T-cell (primary cell): ENCODE results near the gene LAG3. TPM values are rescaled to one million over a fixed set of nuclear protein-coding genes. Genes with fewer than 3 reads are reported as not detected.

Experiments used
- ATAC-seq, 4 experiments: fragments of 200-7000 bp in 3 of 4; fragments of 150-1000 bp in 1 of 4; cut with Tn5 transposase; replicated peaks in 1 of 4; 1 replicate in 3 of 4; 2 replicates in 1 of 4; pipeline ENCODE4 v1.10.0; 2021; ENCODE audit warnings: moderate library complexity in 3 of 4, mild to moderate bottlenecking in 2 of 4, moderate number of reproducible peaks in 1 of 4
- CTCF ChIA-PET, 2 donors: fragments of 300-600 bp; sonication (Branson Sonifier 250); formaldehyde crosslinking; loops; one replicate each; lab custom pipeline; 2022; ENCODE audit warnings: antibody characterized with exemption in 2 of 2; lab: Charles Lee
- POLR2A ChIA-PET, 2 donors: fragments of 300-600 bp; sonication (Branson Sonifier 250); formaldehyde crosslinking; loops; one replicate each; lab custom pipeline; 2022; ENCODE audit warnings: antibody characterized with exemption in 2 of 2; lab: Charles Lee
- DNase-seq, 35 experiments: peaks; one replicate each; pipeline versions ENCODE4 v3.0.0 to v3.0.0-alpha.2; 2013 to 2023
- H3K27ac ChIP-seq: one replicate; pipeline ENCODE4 v1.5.1; 2013; ENCODE audit warnings: low read length
- H3K27me3 ChIP-seq, 2 experiments: replicated peaks in 1 of 2; 1 replicate in 1 of 2; 2 replicates in 1 of 2; pipeline versions ENCODE4 v1.6.1 to v1.7.0; 2013; ENCODE audit warnings: low read length in 1 of 2, mixed read lengths in 1 of 2; ENCODE audit not compliant: control insufficient read depth in 2 of 2, insufficient read depth in 2 of 2; ENCODE audit errors: extremely low read depth in 1 of 2
- H3K36me3 ChIP-seq, 2 donors: 1 replicate in 1 of 2; 2 replicates in 1 of 2; pipeline versions ENCODE4 v1.6.1 to v1.7.0; 2013; ENCODE audit warnings: low read length in 1 of 2; ENCODE audit not compliant: control insufficient read depth in 2 of 2, insufficient read depth in 1 of 2; ENCODE audit errors: extremely low read depth in 1 of 2
- H3K4me1 ChIP-seq, 2 experiments: 1 replicate in 1 of 2; 2 replicates in 1 of 2; pipeline versions ENCODE4 v1.6.1 to v1.7.0; 2013; ENCODE audit warnings: low read length in 2 of 2, mixed read lengths in 1 of 2; ENCODE audit not compliant: insufficient read depth in 2 of 2, control insufficient read depth in 1 of 2; ENCODE audit errors: extremely low read depth in 1 of 2
- H3K4me3 ChIP-seq, 2 donors: 1 replicate in 1 of 2; 2 replicates in 1 of 2; pipeline versions ENCODE4 v1.5.1 to v1.7.0; 2013; ENCODE audit warnings: mild to moderate bottlenecking in 2 of 2, low read length in 1 of 2, moderate library complexity in 1 of 2; ENCODE audit not compliant: control insufficient read depth in 1 of 2; ENCODE audit errors: extremely low read depth in 1 of 2
- H3K9me3 ChIP-seq: 2 replicates; pipeline ENCODE4 v1.7.0; 2013
- H3K27ac Mint-ChIP-seq, 2 donors: one replicate each; pipeline ENCODE4 v1.8.0; 2020 to 2021; ENCODE audit warnings: mild to moderate bottlenecking in 2 of 2, mixed read lengths in 2 of 2
- H3K27me3 Mint-ChIP-seq, 2 donors: one replicate each; pipeline ENCODE4 v1.8.0; 2021 to 2022; ENCODE audit warnings: mixed read lengths in 2 of 2
- H3K36me3 Mint-ChIP-seq: one replicate; pipeline ENCODE4 v1.8.0; 2021; ENCODE audit warnings: mixed read lengths
- H3K4me1 Mint-ChIP-seq, 3 donors: one replicate each; pipeline ENCODE4 v1.8.0; 2020 to 2022; ENCODE audit warnings: mixed read lengths in 3 of 3, mild to moderate bottlenecking in 1 of 3
- H3K4me3 Mint-ChIP-seq, 3 donors: one replicate each; pipeline ENCODE4 v1.8.0; 2020 to 2022; ENCODE audit warnings: mild to moderate bottlenecking in 3 of 3, mixed read lengths in 3 of 3, moderate library complexity in 3 of 3
- H3K9me3 Mint-ChIP-seq, 3 donors: one replicate each; pipeline ENCODE4 v1.8.0; 2020 to 2022; ENCODE audit warnings: mixed read lengths in 3 of 3
- WGBS: methylation state at CpG from one replicate; pipeline ENCODE4 v1.1.5; 2013; ENCODE audit warnings: missing lambda C conversion rate; ENCODE audit not compliant: insufficient coverage; 5-methylcytosine and 5-hydroxymethylcytosine counted together
- total RNA-seq, 35 experiments: library from RNA in 6 of 35; stranded (reverse) in 6 of 35; fragments of 120-200 nt in 1 of 35; gene quantifications; one replicate each; pipeline versions ENCODE4 v1.2.1 to v1.2.4 and lab custom pipeline; 2013 to 2026

LAG3 gene
- total RNA-seq, 5 donors from 2014 or later (not counting 1 experiment from before 2014, with no cell fraction given) = 3.7 to 10.6 (median 7.3) TPM

DNA sequence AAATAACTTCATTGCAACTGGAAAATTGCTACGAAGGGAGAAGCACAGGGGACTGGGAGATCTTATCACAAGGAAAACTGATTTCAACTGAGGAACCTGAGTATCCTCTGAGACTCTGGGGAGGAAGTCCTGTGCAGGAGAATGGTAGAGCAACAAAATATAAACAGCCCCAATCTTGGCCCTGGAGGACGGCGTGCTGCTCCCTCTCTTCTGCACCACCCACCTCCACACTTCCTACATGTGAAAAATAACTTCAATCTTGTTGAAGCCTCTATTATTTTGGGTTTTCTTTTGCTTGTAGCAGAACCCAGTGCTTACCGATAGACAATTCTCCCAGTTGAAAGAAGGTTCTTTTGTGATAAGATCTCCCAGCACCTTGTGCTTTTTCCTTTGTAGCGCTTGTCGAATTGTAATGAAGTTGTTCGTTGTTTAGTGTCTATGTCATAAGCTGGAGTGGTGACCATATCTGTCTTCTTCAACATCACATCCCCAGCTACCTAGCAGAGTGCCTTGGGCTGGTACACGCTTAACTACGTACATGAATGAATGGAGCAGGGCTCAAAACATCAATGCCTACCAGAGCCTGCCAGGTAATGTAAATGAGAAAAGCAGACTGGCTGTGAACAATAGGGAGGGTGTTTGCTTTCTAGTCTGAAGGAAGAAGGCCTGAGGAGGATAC lies 14.2 kb downstream of the LAG3 start:
- WGBS = 45% methylated on average over 2 of the region's 9 CpGs
- no peaks in the 10 kb centered on the region for H3K27me3 Mint-ChIP-seq
- CTCF ChIA-PET = interaction anchor here in 1 of 2 donors (0.6 to 1.6 kb wide), 3 partner anchors 15 to 49 kb away, joined by 3 to 5 read pairs (median 4); no protein-coding TSS in a partner anchor
- H3K27ac Mint-ChIP-seq = peak overlapping the region; percentile 93 to 94
- peaks cover 52 to 68% (median 61%) of the 10 kb centered on the region in 3 donors for H3K4me1 Mint-ChIP-seq
- peak in 26 of 35 experiments; percentile 21 to 76 (median 48) for DNase-seq
- no peaks in the 10 kb centered on the region for H3K27me3 ChIP-seq
- H3K36me3 Mint-ChIP-seq = no peaks in the 10 kb centered on the region
- peak overlapping the region; percentile 43 to 60 (median 60) for H3K4me3 Mint-ChIP-seq
- peak overlapping the region in 1 of 2 donors; percentile 11 for H3K4me3 ChIP-seq
- peaks cover 59 to 85% of the 10 kb centered on the region in 2 experiments for H3K4me1 ChIP-seq
- H3K27ac ChIP-seq = peak overlapping the region; percentile 70
- ATAC-seq = peak; percentile 28 to 85 (median 42)
- H3K36me3 ChIP-seq = no peaks in the 10 kb centered on the region
- no peaks in the 10 kb centered on the region for H3K9me3 Mint-ChIP-seq
- POLR2A ChIA-PET = interaction anchor here (0.6 kb wide), 2 partner anchors 72 to 111 kb away, joined by 3 to 8 read pairs; no protein-coding TSS in a partner anchor
- H3K9me3 ChIP-seq = no peaks in the 10 kb centered on the region

DNA sequence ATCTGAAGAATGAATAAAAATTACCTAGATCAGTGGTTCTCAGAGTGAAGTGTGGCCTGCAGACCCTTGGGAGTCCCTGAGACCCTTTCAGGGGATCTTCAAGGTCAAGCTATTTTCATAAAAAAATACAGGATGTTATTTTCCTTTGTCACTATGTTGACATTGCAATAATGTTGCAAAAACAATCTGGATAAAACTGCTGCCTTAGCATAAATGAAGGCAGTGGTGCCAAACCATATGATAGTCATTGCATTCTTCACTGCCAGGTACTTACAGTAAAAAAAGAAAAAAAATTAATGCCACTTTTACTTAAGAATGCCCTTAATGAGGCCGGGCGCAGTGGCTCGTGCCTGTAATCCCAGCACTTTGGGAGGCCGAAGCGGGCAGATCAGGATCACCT lies 15.0 kb downstream of the LAG3 start:
- POLR2A ChIA-PET = interaction anchor here (0.6 to 0.7 kb wide), 3 partner anchors 72 to 223 kb away, joined by 3 to 8 read pairs (median 7); no protein-coding TSS in a partner anchor
- peak overlapping the region; percentile 43 to 60 (median 60) for H3K4me3 Mint-ChIP-seq

DNA sequence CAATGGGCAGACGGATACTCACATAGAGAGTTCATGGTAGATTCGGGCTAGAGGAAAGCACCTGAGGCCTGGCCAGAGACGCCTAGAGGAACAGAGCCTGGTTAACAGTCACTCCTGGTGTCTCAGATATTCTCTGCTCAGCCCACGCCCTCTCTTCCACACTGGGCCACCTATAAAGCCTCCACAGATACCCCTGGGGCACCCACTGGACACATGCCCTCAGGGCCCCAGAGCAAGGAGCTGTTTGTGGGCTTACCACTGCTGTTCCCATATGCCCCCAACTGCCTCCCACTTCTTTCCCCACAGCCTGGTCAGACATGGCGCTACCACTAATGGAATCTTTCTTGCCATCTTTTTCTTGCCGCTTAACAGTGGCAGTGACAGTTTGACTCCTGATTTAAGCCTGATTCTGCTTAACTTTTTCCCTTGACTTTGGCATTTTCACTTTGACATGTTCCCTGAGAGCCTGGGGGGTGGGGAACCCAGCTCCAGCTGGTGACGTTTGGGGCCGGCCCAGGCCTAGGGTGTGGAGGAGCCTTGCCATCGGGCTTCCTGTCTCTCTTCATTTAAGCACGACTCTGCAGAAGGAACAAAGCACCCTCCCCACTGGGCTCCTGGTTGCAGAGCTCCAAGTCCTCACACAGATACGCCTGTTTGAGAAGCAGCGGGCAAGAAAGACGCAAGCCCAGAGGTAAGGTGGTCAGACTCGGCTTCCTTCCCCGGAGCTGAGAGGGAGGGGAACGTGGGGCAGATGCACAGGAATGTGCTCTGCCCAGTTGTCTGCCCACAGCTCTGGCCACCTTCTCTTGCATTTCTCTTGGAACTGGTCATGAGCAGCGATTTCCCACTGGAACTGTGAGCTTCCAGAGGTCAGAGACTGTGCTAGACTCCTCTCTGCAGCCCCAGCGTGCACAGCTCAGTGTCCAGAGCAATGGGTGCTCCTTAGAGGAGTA lies 16.9 kb downstream of the LAG3 start, which contains the start of gene CD4:
CD4 (plus strand) TSS at position 557 of the 953 bp plus-strand sequence. CDS start 10,611 bp downstream, outside the sequence.
- Histone ChIP-seq H3K27ac (peak within 1 kb of the TSS; percentile 78), H3K4me3 (peak within 1 kb of the TSS; percentile 71 to 88), H3K4me1 (peaks cover 46 to 85% of the 10 kb centered on the region in 2 experiments), H3K9me3 (no peaks in the 10 kb centered on the region), H3K36me3 (no peaks in the 10 kb centered on the region), H3K27me3 (no peaks in the 10 kb centered on the region)
- POLR2A ChIA-PET = interaction anchor here (0.6 to 0.9 kb wide), 3 partner anchors 36 to 450 kb away, joined by 3 to 5 read pairs (median 4); partner anchors contain the start of genes MLF2 (in 1 of the 2) and ZNF384 (in 1 of the 2)
- no peaks in the 10 kb centered on the region for H3K9me3 Mint-ChIP-seq
- H3K36me3 Mint-ChIP-seq = peaks cover 3% of the 10 kb centered on the region
- H3K27ac Mint-ChIP-seq = peak within 1 kb of the TSS; percentile 96
- peak in 34 of 35 experiments; percentile 48 to 78 (median 66) for DNase-seq
- CTCF ChIA-PET = interaction anchor here (0.5 to 1.4 kb wide), 6 partner anchors 9 to 231 kb away, joined by 3 to 5 read pairs (median 3); no protein-coding TSS in a partner anchor
- no peaks in the 10 kb centered on the region for H3K27me3 Mint-ChIP-seq
- peak; percentile 52 to 65 (median 59) for ATAC-seq
- peak within 1 kb of the TSS; percentile 86 to 94 (median 92) for H3K4me3 Mint-ChIP-seq
- peaks cover 60 to 75% (median 72%) of the 10 kb centered on the region in 3 donors for H3K4me1 Mint-ChIP-seq
- 31% methylated on average over 15 of the region's 18 CpGs for WGBS

More for the DNA sequence above, 15.0 kb downstream of the LAG3 start:
- Histone ChIP-seq H3K27ac (peak overlapping the region; percentile 70), H3K9me3 (no peaks in the 10 kb centered on the region), H3K27me3 (no peaks in the 10 kb centered on the region), H3K4me3 (no peak overlapping the region), H3K4me1 (peaks cover 56 to 88% of the 10 kb centered on the region in 2 experiments), H3K36me3 (no peaks in the 10 kb centered on the region)
- Mint-ChIP-seq H3K36me3 (no peaks in the 10 kb centered on the region), H3K9me3 (no peaks in the 10 kb centered on the region), H3K27me3 (no peaks in the 10 kb centered on the region), H3K4me1 (peaks cover 56 to 70% (median 68%) of the 10 kb centered on the region in 3 donors), H3K27ac (peak overlapping the region; percentile 93 to 94)
- CTCF ChIA-PET = interaction anchor here (0.6 to 1.6 kb wide), 4 partner anchors 14 to 48 kb away, joined by 3 to 6 read pairs (median 4); no protein-coding TSS in a partner anchor
- DNase-seq (no peak), ATAC-seq (no peak)
- WGBS = no CpG with 5 or more reads among the region's 5 CpGs

DNA sequence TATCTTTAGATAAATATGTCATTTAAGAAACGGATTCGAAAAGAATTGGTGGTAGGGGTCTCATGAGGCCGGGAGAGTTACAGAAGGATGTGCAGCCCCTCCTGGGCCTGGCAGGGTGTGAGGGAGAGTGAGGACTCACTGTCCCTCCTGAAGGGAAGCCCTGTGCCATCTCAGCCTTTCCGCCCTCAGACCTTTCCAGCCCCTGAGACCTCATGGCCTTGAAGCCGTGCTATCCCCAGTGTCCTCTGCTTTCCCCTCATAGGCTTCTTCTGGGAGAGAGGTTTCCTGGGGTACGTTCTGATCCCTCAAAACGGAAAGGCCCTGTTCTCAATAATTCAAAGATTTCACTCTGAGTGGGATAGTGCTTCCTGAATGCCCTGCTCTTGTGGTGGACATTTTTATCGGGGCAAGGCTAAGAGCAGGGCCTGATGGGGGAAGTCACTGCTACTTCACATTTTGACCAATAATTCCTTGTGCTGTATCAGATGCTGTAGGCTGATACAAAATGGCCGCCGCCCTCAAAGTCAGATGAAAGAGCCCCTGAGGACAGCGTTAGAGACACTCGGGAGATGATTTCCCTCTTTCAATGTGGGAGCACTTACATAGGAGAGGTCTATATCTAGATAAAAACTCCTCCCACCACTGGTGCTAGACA lies 18.3 kb downstream of the LAG3 start:
- Mint-ChIP-seq H3K27ac (peak overlapping the region; percentile 96), H3K27me3 (peaks cover 0 to 2% of the 10 kb centered on the region in 2 donors), H3K9me3 (no peaks in the 10 kb centered on the region), H3K36me3 (peaks cover 11% of the 10 kb centered on the region), H3K4me3 (peak overlapping the region; percentile 86 to 94 (median 92)), H3K4me1 (peaks cover 58 to 76% (median 69%) of the 10 kb centered on the region in 3 donors)
- ATAC-seq = peak in 3 of 4 experiments; percentile 11 to 30 (median 26)
- CTCF ChIA-PET = interaction anchor here in 1 of 2 donors (1.4 kb wide), 1 partner anchor 10 kb away, joined by 5 read pairs; no protein-coding TSS in a partner anchor
- Histone ChIP-seq H3K9me3 (no peaks in the 10 kb centered on the region), H3K36me3 (peaks cover 0 to 6% of the 10 kb centered on the region in 2 donors), H3K4me1 (peaks cover 34 to 77% of the 10 kb centered on the region in 2 experiments), H3K27me3 (peaks cover 0 to 1% of the 10 kb centered on the region in 2 experiments), H3K27ac (peak overlapping the region; percentile 70), H3K4me3 (peak overlapping the region; percentile 71 to 88)
- POLR2A ChIA-PET = interaction anchor here in 1 of 2 donors (0.6 kb wide), 1 partner anchor 80 kb away, joined by 3 read pairs; no protein-coding TSS in a partner anchor
- 27% methylated on average over 5 of the region's 12 CpGs for WGBS
- peak in 12 of 35 experiments; percentile 24 to 62 (median 35) for DNase-seq

DNA sequence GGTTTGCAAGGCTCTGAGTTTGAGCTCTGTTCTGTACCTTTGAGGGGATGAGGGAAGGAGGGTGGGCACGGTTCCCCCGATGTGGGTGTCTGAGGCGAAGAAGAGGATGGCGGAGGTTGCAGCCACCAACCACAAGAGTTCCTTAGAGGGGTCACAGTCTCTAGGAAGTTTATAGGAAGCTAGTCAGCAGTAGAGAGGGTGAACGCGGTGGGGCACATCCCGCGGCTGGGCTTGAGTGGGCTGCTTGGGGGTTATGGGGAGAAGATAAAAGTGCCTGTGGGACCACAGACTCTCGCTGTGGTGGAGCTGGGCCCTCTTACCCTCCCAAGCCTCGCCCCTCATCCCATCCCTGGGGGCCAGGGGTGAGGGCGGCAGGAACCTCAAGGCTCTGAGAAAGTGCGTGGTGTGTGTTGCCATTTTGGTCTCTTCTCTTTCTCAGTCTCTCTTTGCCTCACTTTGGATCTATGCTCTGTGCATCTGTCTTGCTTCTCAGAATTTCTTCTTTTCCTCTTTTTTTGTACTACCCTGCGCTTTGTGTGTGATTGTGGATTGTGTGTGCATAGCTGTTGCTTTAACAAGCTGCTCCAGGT lies 19.7 kb downstream of the LAG3 start:
- DNase-seq = peak in 1 of 35 experiments; percentile 18
- Histone ChIP-seq H3K4me3 (peak overlapping the region; percentile 71 to 88), H3K4me1 (peaks cover 19 to 70% of the 10 kb centered on the region in 2 experiments), H3K9me3 (no peaks in the 10 kb centered on the region), H3K27ac (peak overlapping the region; percentile 70), H3K36me3 (peaks cover 0 to 20% of the 10 kb centered on the region in 2 donors), H3K27me3 (peaks cover 0 to 3% of the 10 kb centered on the region in 2 experiments)
- ChIA-PET POLR2A (interaction anchor here in 1 of 2 donors (0.6 to 1.1 kb wide), 2 partner anchors 15 to 99 kb away, joined by 3 to 7 read pairs; no protein-coding TSS in a partner anchor), CTCF (interaction anchor here (0.8 to 2.4 kb wide), 6 partner anchors 25 to 45 kb away, joined by 3 to 11 read pairs (median 4); partner anchors contain the start of gene MLF2 (in 1 of the 2))
- H3K27me3 Mint-ChIP-seq = peaks cover 0 to 2% of the 10 kb centered on the region in 2 donors
- peak overlapping the region; percentile 86 to 94 (median 92) for H3K4me3 Mint-ChIP-seq
- H3K9me3 Mint-ChIP-seq = no peaks in the 10 kb centered on the region
- H3K27ac Mint-ChIP-seq = peak overlapping the region; percentile 96
- peaks cover 60 to 79% (median 71%) of the 10 kb centered on the region in 3 donors for H3K4me1 Mint-ChIP-seq
- peak in 1 of 4 experiments; percentile 6 for ATAC-seq
- 4% methylated on average over 4 of the region's 13 CpGs for WGBS
- peaks cover 21% of the 10 kb centered on the region for H3K36me3 Mint-ChIP-seq
